Osteoblast (primary cell): ENCODE results near the gene TTC21B. TPM values are rescaled to one million over a fixed set of nuclear protein-coding genes. Genes with fewer than 3 reads are reported as not detected.
"Not testable (repeated sequence)": the region's sequence is repeated elsewhere in the genome, so short reads cannot be mapped to it uniquely, and the experiment has no call there.

ENCODE experiments used
- DNase-seq: peaks from one replicate; pipeline ENCODE4 v3.0.0; 2011; ENCODE audit warnings: low spot score, mixed read lengths; ENCODE audit not compliant: insufficient read length; ENCODE audit errors: missing footprints
- H2AFZ ChIP-seq: 2 replicates; pipeline ENCODE4 v1.6.0; 2011; ENCODE audit warnings: mild to moderate bottlenecking, low read length
- H3K27ac ChIP-seq: 2 replicates; pipeline ENCODE4 v1.5.1; 2011; ENCODE audit warnings: mild to moderate bottlenecking, low read depth, low read length, moderate library complexity
- H3K27me3 ChIP-seq: 2 replicates; pipeline ENCODE4 v1.6.0; 2012; ENCODE audit warnings: mild to moderate bottlenecking, control low read depth, inconsistent platforms, low read length, moderate library complexity; ENCODE audit not compliant: insufficient read depth
- H3K36me3 ChIP-seq: 2 replicates; pipeline ENCODE4 v1.5.1; 2011; ENCODE audit warnings: mild to moderate bottlenecking, low read length, control low read depth, moderate library complexity; ENCODE audit not compliant: insufficient read depth
- H3K4me1 ChIP-seq: 2 replicates; pipeline ENCODE4 v1.5.1; 2011; ENCODE audit warnings: mild to moderate bottlenecking, low read length, control low read depth, moderate library complexity; ENCODE audit not compliant: insufficient read depth
- H3K4me2 ChIP-seq: 2 replicates; pipeline ENCODE4 v1.6.0; 2011; ENCODE audit warnings: mild to moderate bottlenecking, low read length; ENCODE audit not compliant: insufficient read depth
- H3K4me3 ChIP-seq: fragments of 200-600 bp; sonication (generic); 3 replicates; pipeline ENCODE4 v1.5.1; 2012; ENCODE audit warnings: mild to moderate bottlenecking, low read length, inconsistent platforms; ENCODE audit not compliant: insufficient read depth
- H3K79me2 ChIP-seq: 2 replicates; pipeline ENCODE4 v1.6.0; 2012; ENCODE audit warnings: mild to moderate bottlenecking, low read length, control low read depth, inconsistent platforms; ENCODE audit not compliant: insufficient read depth
- H3K9me3 ChIP-seq: 2 replicates; pipeline ENCODE4 v1.5.1; 2011; ENCODE audit warnings: low read depth, low read length, control low read depth
- H4K20me1 ChIP-seq: 2 replicates; pipeline ENCODE4 v1.6.0; 2012; ENCODE audit warnings: mild to moderate bottlenecking, low read length, control low read depth; ENCODE audit not compliant: insufficient read depth
- total RNA-seq: library from RNA; depleted of rRNA; stranded (reverse); fragments of >200 nt; gene quantifications from 2 replicates; pipeline ENCODE4 v1.2.3, GENCODE V29; 2012
- TF ChIP-seq, protein P1 (sequence below): IDR thresholded peaks from 2 replicates; pipeline ENCODE4 v1.5.1; 2011; ENCODE audit warnings: mild to moderate bottlenecking, low read depth, low read length, moderate library complexity; ENCODE audit errors: extremely low read depth

The TTC21B gene
- total RNA-seq, 1 donor: 25.7 TPM

DNA sequence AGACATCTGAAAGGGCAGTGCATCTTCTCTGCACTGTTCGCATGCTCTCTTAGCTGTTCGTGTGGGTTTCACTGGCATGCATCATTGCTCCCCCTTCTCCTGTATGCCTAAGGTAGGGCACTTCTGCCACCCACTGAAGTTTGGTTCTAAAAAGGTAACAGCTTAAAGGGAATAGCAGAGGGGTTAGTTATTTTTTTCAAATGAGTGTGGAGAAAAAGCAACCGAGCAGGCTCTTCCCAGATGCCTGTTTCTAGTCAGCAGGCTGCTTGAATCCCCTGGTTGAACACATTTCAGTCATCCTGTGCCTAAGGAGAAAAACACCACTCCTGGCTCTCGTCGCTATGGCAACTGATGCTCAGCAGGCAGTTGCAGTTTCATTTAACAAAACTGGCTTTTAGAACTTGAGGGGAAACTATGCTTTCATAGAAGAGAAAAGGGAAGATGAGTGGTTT, 89.7 kb downstream of the TTC21B start:
- Histone ChIP-seq H3K36me3 (no peaks in the 10 kb centered on the region), H3K27ac (no peak overlapping the region), H3K4me2 (no peak overlapping the region), H3K4me3 (no peak overlapping the region), H3K79me2 (no peaks in the 10 kb centered on the region), H3K27me3 (no peaks in the 10 kb centered on the region), H3K4me1 (no peaks in the 10 kb centered on the region), H4K20me1 (no peaks in the 10 kb centered on the region), H3K9me3 (no peaks in the 10 kb centered on the region), H2AFZ (no peak overlapping the region)
- DNase-seq: no peak
- TF ChIP-seq, protein P1, sequence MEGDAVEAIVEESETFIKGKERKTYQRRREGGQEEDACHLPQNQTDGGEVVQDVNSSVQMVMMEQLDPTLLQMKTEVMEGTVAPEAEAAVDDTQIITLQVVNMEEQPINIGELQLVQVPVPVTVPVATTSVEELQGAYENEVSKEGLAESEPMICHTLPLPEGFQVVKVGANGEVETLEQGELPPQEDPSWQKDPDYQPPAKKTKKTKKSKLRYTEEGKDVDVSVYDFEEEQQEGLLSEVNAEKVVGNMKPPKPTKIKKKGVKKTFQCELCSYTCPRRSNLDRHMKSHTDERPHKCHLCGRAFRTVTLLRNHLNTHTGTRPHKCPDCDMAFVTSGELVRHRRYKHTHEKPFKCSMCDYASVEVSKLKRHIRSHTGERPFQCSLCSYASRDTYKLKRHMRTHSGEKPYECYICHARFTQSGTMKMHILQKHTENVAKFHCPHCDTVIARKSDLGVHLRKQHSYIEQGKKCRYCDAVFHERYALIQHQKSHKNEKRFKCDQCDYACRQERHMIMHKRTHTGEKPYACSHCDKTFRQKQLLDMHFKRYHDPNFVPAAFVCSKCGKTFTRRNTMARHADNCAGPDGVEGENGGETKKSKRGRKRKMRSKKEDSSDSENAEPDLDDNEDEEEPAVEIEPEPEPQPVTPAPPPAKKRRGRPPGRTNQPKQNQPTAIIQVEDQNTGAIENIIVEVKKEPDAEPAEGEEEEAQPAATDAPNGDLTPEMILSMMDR: no peak

DNA sequence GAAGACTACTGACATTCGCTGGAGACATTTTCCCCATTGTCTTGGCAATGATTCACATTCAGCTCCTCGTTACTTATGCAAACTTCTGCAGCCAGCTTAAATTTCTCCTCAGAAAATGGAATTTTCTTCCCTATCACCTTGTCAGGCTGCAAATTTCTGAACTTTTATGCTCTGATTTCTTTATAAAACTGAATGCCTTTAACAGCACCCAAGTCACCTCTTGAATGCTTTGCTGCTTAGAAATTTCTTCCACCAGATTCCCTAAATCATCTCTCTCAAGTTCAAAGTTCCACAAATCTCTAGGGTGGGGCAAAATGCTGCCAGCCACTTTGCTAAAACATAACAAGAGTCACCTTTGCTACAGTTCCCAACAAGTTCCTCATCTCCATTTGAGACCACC, 92.5 kb downstream of the TTC21B start:
- H2AFZ ChIP-seq, H3K9me3 ChIP-seq, H3K4me3 ChIP-seq, H3K4me1 ChIP-seq, H3K79me2 ChIP-seq, H3K27ac ChIP-seq, H3K27me3 ChIP-seq, H3K4me2 ChIP-seq, H3K36me3 ChIP-seq, DNase-seq, H4K20me1 ChIP-seq: not testable (repeated sequence)

DNA sequence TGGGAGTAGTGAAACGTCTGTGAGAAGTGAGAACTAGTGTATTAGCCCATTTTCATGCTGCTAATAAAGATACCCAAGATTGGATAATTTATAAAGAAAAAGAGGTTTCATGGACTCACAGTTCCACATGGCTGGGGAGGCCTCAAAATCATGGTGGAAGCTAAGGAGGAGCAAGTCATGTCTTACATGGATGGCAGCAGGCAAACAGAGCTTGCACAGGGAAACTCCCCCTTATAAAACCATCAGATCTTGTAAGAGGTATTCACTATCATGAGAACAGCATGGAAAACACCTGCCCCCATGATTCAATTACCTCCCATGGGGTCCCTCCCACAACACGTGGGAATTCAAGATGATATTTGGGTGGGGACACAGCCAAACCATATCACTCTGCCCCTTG, 93.9 kb downstream of the TTC21B start:
- H3K4me1 ChIP-seq, H4K20me1 ChIP-seq, H3K9me3 ChIP-seq, H3K27me3 ChIP-seq, H3K4me3 ChIP-seq, H3K27ac ChIP-seq, H3K79me2 ChIP-seq, H3K36me3 ChIP-seq, DNase-seq, H2AFZ ChIP-seq, H3K4me2 ChIP-seq: not testable (repeated sequence)

DNA sequence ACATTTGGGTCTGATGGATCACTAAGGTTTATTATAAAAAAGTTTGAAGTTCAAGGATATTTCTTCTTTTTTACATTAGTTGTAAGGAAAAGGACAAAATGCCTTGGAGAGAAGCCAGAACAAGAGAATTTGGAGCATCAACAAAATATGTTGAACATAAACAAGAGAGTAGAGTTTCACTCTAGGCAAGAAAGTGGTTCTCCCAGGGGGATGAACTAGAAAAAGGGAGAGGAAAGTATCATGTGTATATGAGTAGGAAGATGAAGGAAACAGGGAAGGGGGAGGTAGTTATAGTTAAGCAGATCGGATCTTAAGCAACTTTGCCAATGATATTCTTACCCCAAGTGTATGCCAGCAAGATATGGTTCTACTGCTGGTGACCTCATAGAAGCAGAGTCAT, 95.7 kb downstream of the TTC21B start:
- Histone ChIP-seq H3K4me3 (no peak overlapping the region), H3K27ac (no peak overlapping the region), H2AFZ (no peak overlapping the region), H3K36me3 (no peaks in the 10 kb centered on the region), H3K4me2 (no peak overlapping the region), H3K79me2 (no peaks in the 10 kb centered on the region), H4K20me1 (no peaks in the 10 kb centered on the region), H3K27me3 (no peaks in the 10 kb centered on the region), H3K9me3 (no peaks in the 10 kb centered on the region), H3K4me1 (no peaks in the 10 kb centered on the region)
- no peak for DNase-seq
- TF ChIP-seq, protein P1: no peak

DNA sequence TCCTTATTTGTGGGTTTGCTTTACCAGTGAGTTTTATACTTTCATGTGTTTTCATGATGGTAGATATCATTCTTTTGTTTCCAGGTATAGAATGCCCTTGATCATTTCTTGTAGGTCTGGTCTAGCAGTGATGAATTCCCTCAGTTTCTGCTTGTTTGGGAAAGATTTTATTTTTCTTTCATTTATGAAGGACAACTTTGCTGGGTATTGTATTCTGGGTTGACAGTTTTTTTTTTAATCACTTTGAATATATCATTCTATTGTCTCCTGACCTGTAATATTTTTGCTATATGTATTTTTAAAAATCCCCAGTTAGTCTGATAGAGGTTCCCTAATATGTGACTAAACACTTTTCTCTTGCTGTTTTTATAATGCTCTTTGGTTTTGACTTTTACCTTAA, 101.2 kb downstream of the TTC21B start:
- no peak overlapping the region for H3K4me2 ChIP-seq
- H4K20me1 ChIP-seq: no peaks in the 10 kb centered on the region
- H3K4me1 ChIP-seq: no peaks in the 10 kb centered on the region
- H3K27me3 ChIP-seq: no peaks in the 10 kb centered on the region
- H3K27ac ChIP-seq: no peak overlapping the region
- no peak for DNase-seq
- no peaks in the 10 kb centered on the region for H3K36me3 ChIP-seq
- TF ChIP-seq, protein P1: no peak
- no peaks in the 10 kb centered on the region for H3K9me3 ChIP-seq
- H3K79me2 ChIP-seq: no peaks in the 10 kb centered on the region
- no peak overlapping the region for H2AFZ ChIP-seq
- H3K4me3 ChIP-seq: no peak overlapping the region
